HEK293 (cell line): ENCODE measurements around the gene KCNF1.

Experiments
- CTCF ChIA-PET: fragments of 350-600 bp; formaldehyde crosslinking; extraction: SDS; loops from one replicate; lab custom pipeline; 2021; ENCODE audit warnings: antibody characterized with exemption; lab: Yijun Ruan, JAX
- POLR2A ChIA-PET: fragments of 300-600 bp; formaldehyde crosslinking; extraction: SDS; loops from one replicate; lab custom pipeline; 2020; ENCODE audit warnings: antibody characterized with exemption, inconsistent platforms; lab: Yijun Ruan, JAX
- H3K27ac ChIP-seq: fragments of 200-500 bp; sonication (Bioruptor generic); 2 replicates; pipeline ENCODE4 v1.5.1; 2014; ENCODE audit warnings: low read depth, low read length, control low read depth, inconsistent platforms; ENCODE audit errors: extremely low read depth
- H3K36me3 ChIP-seq, 2 experiments: fragments of 200-500 bp in 1 of 2; sonication (Bioruptor generic) in 1 of 2; 1 replicate in 1 of 2; 2 replicates in 1 of 2; pipeline ENCODE4 v1.5.1; 2014 to 2017; ENCODE audit warnings: inconsistent platforms in 2 of 2, low read length in 2 of 2; ENCODE audit not compliant: control insufficient read depth in 2 of 2, insufficient read depth in 1 of 2
- H3K4me1 ChIP-seq: fragments of 200-500 bp; sonication (Bioruptor generic); 2 replicates; pipeline ENCODE4 v1.5.1; 2014; ENCODE audit warnings: mild to moderate bottlenecking, low read length, inconsistent platforms; ENCODE audit not compliant: control insufficient read depth, insufficient read depth
- H3K4me3 ChIP-seq: 2 replicates; pipeline ENCODE4 v1.5.1; 2011; ENCODE audit warnings: low read depth, mild to moderate bottlenecking, control low read depth, low read length, moderate library complexity
- H3K9me3 ChIP-seq: fragments of 200-500 bp; sonication (Bioruptor generic); 2 replicates; pipeline ENCODE4 v1.5.1; 2014; ENCODE audit warnings: low read depth, low read length, inconsistent platforms; ENCODE audit not compliant: control insufficient read depth, insufficient read depth
- BCL11B ChIP-seq: fragments of 450-650 bp; formaldehyde crosslinking; IDR thresholded peaks from 2 replicates; pipeline ENCODE4 v1.5.1; 2016; ENCODE audit warnings: low read depth, missing biosample characterization, missing genetic modification characterization
- GLIS1 ChIP-seq: fragments of 450-650 bp; formaldehyde crosslinking; IDR thresholded peaks from 2 replicates; pipeline ENCODE4 v1.5.1; 2016; ENCODE audit warnings: missing biosample characterization, missing genetic modification characterization
- HOXD13 ChIP-seq: sonication (generic); formaldehyde crosslinking; IDR thresholded peaks from 2 replicates; pipeline ENCODE4 v1.8.0; 2022; ENCODE audit warnings: missing genetic modification reagents, borderline replicate concordance
- OVOL3 ChIP-seq: fragments of 450-650 bp; formaldehyde crosslinking; IDR thresholded peaks from 2 replicates; pipeline ENCODE4 v1.5.1; 2016; ENCODE audit warnings: missing biosample characterization, missing genetic modification characterization
- REPIN1 ChIP-seq: fragments of 450-650 bp; formaldehyde crosslinking; IDR thresholded peaks from 2 replicates; pipeline ENCODE4 v1.5.1; 2017; ENCODE audit warnings: missing biosample characterization, missing genetic modification characterization, low read depth
- SETDB1 ChIP-seq: IDR thresholded peaks from one replicate; pipeline ENCODE4 v1.6.1; 2017; ENCODE audit warnings: mild to moderate bottlenecking, low read length, moderate library complexity, mixed read lengths; ENCODE audit not compliant: insufficient read length
- SP3 ChIP-seq: fragments of 450-650 bp; formaldehyde crosslinking; IDR thresholded peaks from 2 replicates; pipeline ENCODE4 v1.5.1; 2016; ENCODE audit warnings: missing biosample characterization, missing genetic modification characterization
- ZBTB1 ChIP-seq: fragments of 450-650 bp; formaldehyde crosslinking; IDR thresholded peaks from 2 replicates; pipeline ENCODE4 v1.5.1; 2016; ENCODE audit warnings: missing biosample characterization, missing genetic modification characterization
- ZNF155 ChIP-seq: fragments of 450-650 bp; formaldehyde crosslinking; IDR thresholded peaks from 2 replicates; pipeline ENCODE4 v1.5.1; 2016; ENCODE audit warnings: missing biosample characterization, missing genetic modification characterization
- ZNF24 ChIP-seq: fragments of 450-650 bp; formaldehyde crosslinking; IDR thresholded peaks from 2 replicates; pipeline ENCODE4 v1.5.1; 2016; ENCODE audit warnings: missing biosample characterization, missing genetic modification characterization
- ZNF274 ChIP-seq, 2 experiments: fragments of 200-500 bp in 1 of 2; fragments of 450-650 bp in 1 of 2; sonication (Bioruptor generic) in 1 of 2; formaldehyde crosslinking in 1 of 2; IDR thresholded peaks; 2 replicates each; pipeline versions ENCODE4 v1.5.1 to v1.6.1; 2014 to 2016; ENCODE audit warnings: borderline replicate concordance in 1 of 2, inconsistent platforms in 1 of 2, low read length in 1 of 2, missing biosample characterization in 1 of 2, missing genetic modification characterization in 1 of 2
- ZNF391 ChIP-seq: fragments of 450-650 bp; formaldehyde crosslinking; IDR thresholded peaks from 2 replicates; pipeline ENCODE4 v1.5.1; 2016; ENCODE audit warnings: low read depth, missing biosample characterization, missing genetic modification characterization, borderline replicate concordance
- ZNF423 ChIP-seq: fragments of 450-650 bp; formaldehyde crosslinking; IDR thresholded peaks from 2 replicates; pipeline ENCODE4 v1.5.1; 2016; ENCODE audit warnings: missing biosample characterization, missing genetic modification characterization
- ZNF548 ChIP-seq: fragments of 450-650 bp; formaldehyde crosslinking; IDR thresholded peaks from 2 replicates; pipeline ENCODE4 v1.5.1; 2016; ENCODE audit warnings: missing biosample characterization, missing genetic modification characterization
- ZNF624 ChIP-seq: fragments of 450-650 bp; formaldehyde crosslinking; IDR thresholded peaks from 2 replicates; pipeline ENCODE4 v1.5.1; 2017; ENCODE audit warnings: missing biosample characterization, missing genetic modification characterization
- ZNF776 ChIP-seq: fragments of 450-650 bp; formaldehyde crosslinking; IDR thresholded peaks from 2 replicates; pipeline ENCODE4 v1.5.0; 2017; ENCODE audit warnings: missing biosample characterization, missing genetic modification characterization, borderline replicate concordance
- ZNF837 ChIP-seq: fragments of 450-650 bp; formaldehyde crosslinking; IDR thresholded peaks from 2 replicates; pipeline ENCODE4 v1.5.1; 2016; ENCODE audit warnings: missing biosample characterization, missing genetic modification characterization
- TF ChIP-seq, protein P1 (sequence below): IDR thresholded peaks from 2 replicates; pipeline ENCODE4 v1.6.1; 2011; ENCODE audit warnings: mild to moderate bottlenecking, low read depth, low read length, borderline replicate concordance
- TF ChIP-seq, protein P2 (sequence below): fragments of 450-650 bp; formaldehyde crosslinking; IDR thresholded peaks from 2 replicates; pipeline ENCODE4 v1.5.0; 2017; ENCODE audit warnings: missing biosample characterization, missing genetic modification characterization, borderline replicate concordance
- TF ChIP-seq, protein P3 (sequence below): fragments of 450-650 bp; formaldehyde crosslinking; IDR thresholded peaks from 2 replicates; pipeline ENCODE4 v1.5.1; 2016; ENCODE audit warnings: missing biosample characterization, missing genetic modification characterization

The KCNF1 gene

GRCh38 chr2:10864251-10864650 is 47.5 kb upstream of the KCNF1 start:
- TF ChIP-seq ZNF155 (tag by site-specific recombination) (no peak), BCL11B (tag by site-specific recombination) (no peak), ZNF837 (tag by site-specific recombination) (no peak), GLIS1 (tag by site-specific recombination) (no peak), ZNF391 (tag by site-specific recombination) (no peak), ZNF548 (tag by site-specific recombination) (no peak), REPIN1 (no peak), OVOL3 (tag by site-specific recombination) (no peak), HOXD13 (CRISPR knock-in tag) (no peak), ZNF624 (tag by site-specific recombination) (no peak), ZNF423 (tag by site-specific recombination) (no peak), ZNF24 (tag by site-specific recombination) (no peak), ZNF274 (IDR thresholded peaks at IDR 0.05; ENCODE audit: low read length) (no peak), ZNF274 (tag by site-specific recombination; IDR thresholded peaks at IDR 0.05; ENCODE audit: borderline replicate concordance) (no peak), ZBTB1 (tag by site-specific recombination) (no peak), SP3 (tag by site-specific recombination) (no peak), SETDB1 (no peak), ZNF776 (tag by site-specific recombination) (no peak)
- TF ChIP-seq, protein P1, sequence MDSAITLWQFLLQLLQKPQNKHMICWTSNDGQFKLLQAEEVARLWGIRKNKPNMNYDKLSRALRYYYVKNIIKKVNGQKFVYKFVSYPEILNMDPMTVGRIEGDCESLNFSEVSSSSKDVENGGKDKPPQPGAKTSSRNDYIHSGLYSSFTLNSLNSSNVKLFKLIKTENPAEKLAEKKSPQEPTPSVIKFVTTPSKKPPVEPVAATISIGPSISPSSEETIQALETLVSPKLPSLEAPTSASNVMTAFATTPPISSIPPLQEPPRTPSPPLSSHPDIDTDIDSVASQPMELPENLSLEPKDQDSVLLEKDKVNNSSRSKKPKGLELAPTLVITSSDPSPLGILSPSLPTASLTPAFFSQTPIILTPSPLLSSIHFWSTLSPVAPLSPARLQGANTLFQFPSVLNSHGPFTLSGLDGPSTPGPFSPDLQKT, result no peak
- TF ChIP-seq, protein P2, sequence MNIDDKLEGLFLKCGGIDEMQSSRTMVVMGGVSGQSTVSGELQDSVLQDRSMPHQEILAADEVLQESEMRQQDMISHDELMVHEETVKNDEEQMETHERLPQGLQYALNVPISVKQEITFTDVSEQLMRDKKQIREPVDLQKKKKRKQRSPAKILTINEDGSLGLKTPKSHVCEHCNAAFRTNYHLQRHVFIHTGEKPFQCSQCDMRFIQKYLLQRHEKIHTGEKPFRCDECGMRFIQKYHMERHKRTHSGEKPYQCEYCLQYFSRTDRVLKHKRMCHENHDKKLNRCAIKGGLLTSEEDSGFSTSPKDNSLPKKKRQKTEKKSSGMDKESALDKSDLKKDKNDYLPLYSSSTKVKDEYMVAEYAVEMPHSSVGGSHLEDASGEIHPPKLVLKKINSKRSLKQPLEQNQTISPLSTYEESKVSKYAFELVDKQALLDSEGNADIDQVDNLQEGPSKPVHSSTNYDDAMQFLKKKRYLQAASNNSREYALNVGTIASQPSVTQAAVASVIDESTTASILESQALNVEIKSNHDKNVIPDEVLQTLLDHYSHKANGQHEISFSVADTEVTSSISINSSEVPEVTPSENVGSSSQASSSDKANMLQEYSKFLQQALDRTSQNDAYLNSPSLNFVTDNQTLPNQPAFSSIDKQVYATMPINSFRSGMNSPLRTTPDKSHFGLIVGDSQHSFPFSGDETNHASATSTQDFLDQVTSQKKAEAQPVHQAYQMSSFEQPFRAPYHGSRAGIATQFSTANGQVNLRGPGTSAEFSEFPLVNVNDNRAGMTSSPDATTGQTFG (tag by site-specific recombination), result no peak
- TF ChIP-seq, protein P3, sequence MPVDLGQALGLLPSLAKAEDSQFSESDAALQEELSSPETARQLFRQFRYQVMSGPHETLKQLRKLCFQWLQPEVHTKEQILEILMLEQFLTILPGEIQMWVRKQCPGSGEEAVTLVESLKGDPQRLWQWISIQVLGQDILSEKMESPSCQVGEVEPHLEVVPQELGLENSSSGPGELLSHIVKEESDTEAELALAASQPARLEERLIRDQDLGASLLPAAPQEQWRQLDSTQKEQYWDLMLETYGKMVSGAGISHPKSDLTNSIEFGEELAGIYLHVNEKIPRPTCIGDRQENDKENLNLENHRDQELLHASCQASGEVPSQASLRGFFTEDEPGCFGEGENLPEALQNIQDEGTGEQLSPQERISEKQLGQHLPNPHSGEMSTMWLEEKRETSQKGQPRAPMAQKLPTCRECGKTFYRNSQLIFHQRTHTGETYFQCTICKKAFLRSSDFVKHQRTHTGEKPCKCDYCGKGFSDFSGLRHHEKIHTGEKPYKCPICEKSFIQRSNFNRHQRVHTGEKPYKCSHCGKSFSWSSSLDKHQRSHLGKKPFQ (tag by site-specific recombination), result no peak
- no peaks in the 10 kb centered on the region for H3K36me3 ChIP-seq
- ChIA-PET CTCF (interaction anchor here (0.6 to 1.1 kb wide), 3 partner anchors 23 to 29 kb away, joined by 3 to 4 read pairs (median 3); no protein-coding TSS in a partner anchor), POLR2A (interaction anchor here (0.7 kb wide), 1 partner anchor 1386 kb away, joined by 3 read pairs; no protein-coding TSS in a partner anchor)
- H3K9me3 ChIP-seq, result no peaks in the 10 kb centered on the region
- H3K27ac ChIP-seq, result no peak overlapping the region
- H3K4me1 ChIP-seq, result no peaks in the 10 kb centered on the region
- no peak overlapping the region for H3K4me3 ChIP-seq
